Activated CD8-positive, alpha-beta memory T cell treated with anti-CD3 and anti-CD28 coated beads, Interleukin-2, amount 10 ng/mL, durations not matched to agents 7 days and 5 days (primary cell): ENCODE data around the gene PP2D1. TPM values are rescaled to one million over a fixed set of nuclear protein-coding genes. Genes with fewer than 3 reads are reported as not detected.

ENCODE experiments used
- ATAC-seq: fragments of 150-1000 bp; cut with Tn5 transposase; one replicate; pipeline ENCODE4 v1.10.0; 2021; ENCODE audit warnings: moderate library complexity
- CTCF ChIA-PET: fragments of 350-600 bp; sonication (Branson Sonifier 250); formaldehyde crosslinking; loops from one replicate; lab custom pipeline; 2021; ENCODE audit warnings: antibody characterized with exemption; lab: Charles Lee
- DNase-seq: peaks from one replicate; pipeline ENCODE4 v3.0.0-alpha.2; 2020
- H3K27ac Mint-ChIP-seq: one replicate; pipeline ENCODE4 v1.8.0; 2021; ENCODE audit warnings: mild to moderate bottlenecking, mixed read lengths
- H3K27me3 Mint-ChIP-seq: one replicate; pipeline ENCODE4 v1.8.0; 2021; ENCODE audit warnings: mixed read lengths
- H3K36me3 Mint-ChIP-seq: one replicate; pipeline ENCODE4 v1.8.0; 2021; ENCODE audit warnings: mild to moderate bottlenecking, mixed read lengths
- H3K4me1 Mint-ChIP-seq: one replicate; pipeline ENCODE4 v1.8.0; 2021; ENCODE audit warnings: mixed read lengths
- H3K4me3 Mint-ChIP-seq: one replicate; pipeline ENCODE4 v1.8.0; 2021; ENCODE audit warnings: mild to moderate bottlenecking, moderate library complexity, mixed read lengths
- H3K9me3 Mint-ChIP-seq: one replicate; pipeline ENCODE4 v1.8.0; 2022; ENCODE audit warnings: low read depth, mixed read lengths
- total RNA-seq, 2 experiments: library from RNA; stranded (reverse); gene quantifications; one replicate each; pipeline ENCODE4 v1.2.3, GENCODE V29; 2021

The PP2D1 gene, protein sequence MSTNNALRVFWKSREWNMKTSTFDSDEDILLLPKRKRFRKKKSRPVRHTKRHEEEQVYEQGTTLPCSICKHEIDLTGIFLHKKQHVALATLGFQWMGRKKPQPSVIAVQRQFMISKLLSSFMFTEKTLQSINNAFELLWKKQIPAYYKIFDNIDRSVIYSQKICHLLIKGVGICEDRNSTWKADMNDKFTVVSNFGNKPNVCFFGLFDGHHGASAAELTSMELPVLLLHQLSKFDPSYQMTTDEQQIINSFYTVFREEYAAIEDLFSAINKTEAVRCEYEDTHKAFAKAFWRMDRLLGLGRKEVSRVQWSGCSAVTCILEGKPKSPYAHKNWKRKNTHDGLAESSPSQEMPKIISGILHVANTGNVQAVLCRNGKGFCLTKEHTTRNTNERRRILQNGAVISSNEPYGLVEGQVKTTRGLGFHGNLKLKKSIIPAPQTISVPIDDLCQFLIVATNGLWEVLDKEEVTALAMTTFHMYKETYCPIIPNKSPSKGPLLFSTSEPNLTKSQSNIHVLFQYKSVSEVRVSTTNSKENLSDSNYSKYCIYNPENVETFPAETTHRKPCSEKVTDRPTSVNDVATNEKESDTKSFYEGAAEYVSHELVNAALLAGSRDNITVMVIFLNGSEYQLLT
- not detected for total RNA-seq

DNA sequence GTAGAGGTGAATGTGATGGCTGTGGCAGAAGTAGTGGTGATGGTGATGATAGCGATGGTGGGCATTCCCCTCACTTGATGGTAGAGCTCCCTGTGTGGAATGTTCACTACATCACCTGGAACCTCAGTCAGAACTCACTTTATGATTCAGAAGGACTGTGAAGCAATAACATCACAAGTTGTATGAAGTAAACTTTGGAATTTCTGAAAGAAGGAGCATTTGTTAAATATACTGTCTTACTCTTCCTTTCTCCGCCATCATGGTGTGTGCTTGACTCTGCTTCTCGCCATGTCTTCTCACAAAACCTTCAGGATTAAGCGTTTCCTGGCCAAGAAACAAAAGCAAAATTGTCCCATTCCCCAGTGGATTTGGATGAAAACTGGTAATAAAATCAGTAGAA is at the start of gene PP2D1:
TSS of gene PP2D1 (minus strand) at position 101 of the 400 bp plus-strand sequence. CDS start 192 bp downstream, outside the sequence.
- Mint-ChIP-seq H3K27ac (no peak within 1 kb of the TSS), H3K27me3 (no peaks in the 10 kb centered on the region), H3K4me1 (no peaks in the 10 kb centered on the region), H3K4me3 (no peak within 1 kb of the TSS), H3K9me3 (no peaks in the 10 kb centered on the region), H3K36me3 (no peaks in the 10 kb centered on the region)
- ATAC-seq (no peak), DNase-seq (no peak)
- CTCF ChIA-PET = no interaction called here

- Mint-ChIP-seq H3K9me3 (no peaks in the 10 kb centered on the region), H3K4me3 (peak overlapping the region; percentile 63), H3K4me1 (peaks cover 50% of the 10 kb centered on the region), H3K36me3 (peaks cover 24% of the 10 kb centered on the region), H3K27me3 (no peaks in the 10 kb centered on the region), H3K27ac (peak overlapping the region; percentile 77)
- peak; percentile 60 for ATAC-seq
- CTCF ChIA-PET = no interaction called here
- peak; percentile 54 for DNase-seq
These were observed 49.1 kb upstream of the PP2D1 start for GRCh38 chr3:20060974-20061685.

GRCh38 chr3:20059929-20060328 is 47.9 kb upstream of the PP2D1 start:
- ATAC-seq (no peak), DNase-seq (no peak)
- Mint-ChIP-seq H3K9me3 (no peaks in the 10 kb centered on the region), H3K27ac (peak overlapping the region; percentile 42), H3K4me1 (peaks cover 43% of the 10 kb centered on the region), H3K36me3 (peaks cover 22% of the 10 kb centered on the region), H3K27me3 (no peaks in the 10 kb centered on the region), H3K4me3 (no peak overlapping the region)
- CTCF ChIA-PET = interaction anchor here (0.6 kb wide), 1 partner anchor 120 kb away, joined by 3 read pairs; no protein-coding TSS in a partner anchor

- DNase-seq = no peak
- Mint-ChIP-seq H3K4me1 (peaks cover 35% of the 10 kb centered on the region), H3K27ac (no peak overlapping the region), H3K9me3 (no peaks in the 10 kb centered on the region), H3K27me3 (no peaks in the 10 kb centered on the region), H3K36me3 (peaks cover 23% of the 10 kb centered on the region), H3K4me3 (no peak overlapping the region)
- CTCF ChIA-PET = interaction anchor here (0.5 to 1.8 kb wide), 3 partner anchors 14 to 27 kb away, joined by 3 to 4 read pairs (median 4); no protein-coding TSS in a partner anchor
- ATAC-seq = no peak
These were observed 45.6 kb upstream of the PP2D1 start for GRCh38 chr3:20057612-20058180.

DNA sequence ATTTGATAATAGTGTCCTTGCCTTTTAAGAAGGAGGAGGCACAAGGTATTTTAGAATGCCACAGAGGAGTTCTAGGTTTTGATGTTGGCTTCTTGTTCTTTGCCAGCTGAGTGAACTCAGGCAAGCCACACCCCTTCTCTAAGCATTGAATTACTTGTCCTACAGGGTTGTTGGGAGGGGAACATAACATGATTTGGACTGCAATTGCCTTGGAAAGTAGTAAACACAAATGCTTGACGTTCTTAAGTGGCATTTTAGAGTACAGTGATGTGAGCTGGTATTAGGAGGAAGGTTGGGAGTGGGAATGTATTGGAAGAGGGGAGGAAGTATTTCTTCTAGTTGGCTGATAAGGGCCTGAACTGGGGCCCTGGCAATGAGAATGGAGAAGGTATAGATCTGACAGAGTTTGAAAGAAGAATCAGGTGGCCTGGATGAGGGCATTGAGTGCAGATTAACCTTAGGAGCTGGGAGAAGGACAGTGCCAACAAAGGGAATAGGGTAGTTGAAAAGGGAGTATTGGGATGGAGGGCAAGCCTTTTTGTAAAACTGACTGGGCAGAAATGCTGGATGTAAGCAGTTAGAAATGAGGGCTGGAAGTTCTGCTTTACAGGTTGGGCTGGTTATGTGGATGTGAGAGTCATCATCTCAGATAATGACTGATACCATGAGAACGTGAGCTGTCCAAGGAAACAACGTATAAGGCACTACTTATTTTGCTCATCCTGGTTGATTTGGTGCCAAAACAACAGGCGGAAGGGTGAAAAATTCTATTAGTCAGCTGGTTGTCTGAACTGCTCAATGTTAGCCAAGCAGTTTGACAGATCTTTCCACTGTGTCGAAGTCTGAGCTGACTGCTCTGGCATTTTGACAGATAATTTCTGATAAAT is 44.9 kb upstream of the PP2D1 start:
- CTCF ChIA-PET = interaction anchor here (0.5 to 1.8 kb wide), 4 partner anchors 13 to 28 kb away, joined by 3 to 4 read pairs (median 4); no protein-coding TSS in a partner anchor
- H3K4me1 Mint-ChIP-seq = peaks cover 36% of the 10 kb centered on the region
- peaks cover 26% of the 10 kb centered on the region for H3K36me3 Mint-ChIP-seq
- no peaks in the 10 kb centered on the region for H3K9me3 Mint-ChIP-seq
- no peak overlapping the region for H3K27ac Mint-ChIP-seq
- ATAC-seq = peak; percentile 48
- peak; percentile 61 for DNase-seq
- H3K4me3 Mint-ChIP-seq = no peak overlapping the region
- no peaks in the 10 kb centered on the region for H3K27me3 Mint-ChIP-seq

GRCh38 chr3:20055842-20056241 is 43.8 kb upstream of the PP2D1 start:
- H3K4me1 Mint-ChIP-seq = peaks cover 38% of the 10 kb centered on the region
- no peak overlapping the region for H3K27ac Mint-ChIP-seq
- DNase-seq (no peak), ATAC-seq (no peak)
- peaks cover 25% of the 10 kb centered on the region for H3K36me3 Mint-ChIP-seq
- H3K4me3 Mint-ChIP-seq = no peak overlapping the region
- no peaks in the 10 kb centered on the region for H3K27me3 Mint-ChIP-seq
- H3K9me3 Mint-ChIP-seq = no peaks in the 10 kb centered on the region
- CTCF ChIA-PET = interaction anchor here (1.3 to 1.6 kb wide), 2 partner anchors 14 to 49 kb away, joined by 4 read pairs; no protein-coding TSS in a partner anchor

DNA sequence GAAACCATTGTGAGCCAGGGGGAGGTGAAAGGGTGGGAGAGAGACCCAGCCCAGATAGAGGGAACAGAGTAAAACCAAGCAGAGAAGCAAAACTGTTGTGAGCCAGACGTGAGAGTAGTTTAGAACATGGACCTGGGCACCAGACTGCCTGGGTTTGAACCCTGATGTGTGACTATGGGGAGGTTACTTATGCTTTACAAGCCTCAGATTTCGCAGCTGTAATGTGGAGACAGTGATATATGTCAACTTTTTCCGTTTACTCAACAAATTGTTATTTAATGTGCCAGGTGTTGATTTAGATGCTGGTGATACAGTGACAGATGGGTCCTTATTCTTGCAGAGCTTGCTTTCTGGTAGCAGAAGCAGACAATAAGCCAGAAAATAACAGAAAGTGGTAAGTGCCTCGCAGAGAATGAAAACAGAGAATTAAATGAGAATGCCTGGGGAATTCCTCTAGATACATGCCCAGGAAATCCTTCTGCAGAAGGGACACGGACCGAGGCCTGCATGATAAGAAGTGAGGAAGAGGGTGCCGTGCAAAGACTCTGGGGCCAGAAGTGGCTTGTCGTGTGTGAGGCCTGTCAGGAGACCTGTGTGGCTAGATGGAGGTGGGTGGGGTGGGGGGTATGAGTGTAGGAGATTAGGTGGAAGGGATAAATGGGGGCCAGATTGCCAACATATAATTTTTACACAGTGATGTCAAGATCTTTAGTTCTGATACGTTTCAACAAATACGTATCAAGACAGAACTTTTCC is 43.1 kb upstream of the PP2D1 start:
- Mint-ChIP-seq H3K27me3 (no peaks in the 10 kb centered on the region), H3K27ac (no peak overlapping the region), H3K4me1 (peaks cover 35% of the 10 kb centered on the region), H3K9me3 (no peaks in the 10 kb centered on the region), H3K36me3 (peaks cover 26% of the 10 kb centered on the region), H3K4me3 (no peak overlapping the region)
- ATAC-seq = no peak
- CTCF ChIA-PET = interaction anchor here (0.9 to 1.8 kb wide), 5 partner anchors 12 to 50 kb away, joined by 3 to 5 read pairs (median 4); partner anchors contain the start of gene KAT2B
- peak; percentile 62 for DNase-seq

DNA sequence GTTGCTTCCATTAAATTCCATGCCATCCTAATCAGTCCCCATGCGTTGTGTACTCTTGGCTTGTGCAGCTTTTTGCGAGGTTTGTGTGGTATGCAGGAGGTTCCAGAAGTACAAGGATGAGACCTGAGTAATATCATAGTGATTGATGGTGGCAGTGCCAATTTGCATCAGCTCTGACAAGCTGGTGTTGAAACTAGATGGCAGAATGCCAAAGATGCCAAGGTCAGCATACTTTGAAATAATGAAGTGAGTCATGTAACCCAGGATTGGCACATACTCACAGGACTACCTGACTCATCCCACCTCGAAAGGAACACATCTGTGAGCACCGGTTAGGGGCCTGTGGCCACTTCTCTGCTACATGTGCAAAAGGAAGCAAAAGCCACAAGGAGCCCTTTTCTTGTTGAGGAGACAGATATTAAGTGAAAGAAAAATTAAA is 42.5 kb upstream of the PP2D1 start:
- Mint-ChIP-seq H3K27me3 (no peaks in the 10 kb centered on the region), H3K27ac (no peak overlapping the region), H3K9me3 (no peaks in the 10 kb centered on the region), H3K36me3 (peaks cover 22% of the 10 kb centered on the region), H3K4me1 (peaks cover 33% of the 10 kb centered on the region), H3K4me3 (no peak overlapping the region)
- DNase-seq (peak; percentile 92), ATAC-seq (peak; percentile 89)
- CTCF ChIA-PET = interaction anchor here (0.5 to 1.8 kb wide), 4 partner anchors 11 to 130 kb away, joined by 3 to 5 read pairs (median 4); partner anchors contain the start of gene KAT2B

- no peak for ATAC-seq
- peaks cover 42% of the 10 kb centered on the region for H3K4me1 Mint-ChIP-seq
- CTCF ChIA-PET = interaction anchor here (1.6 to 3.6 kb wide), 2 partner anchors 9 to 12 kb away, joined by 4 to 15 read pairs; partner anchors contain the start of gene KAT2B
- H3K9me3 Mint-ChIP-seq = no peaks in the 10 kb centered on the region
- H3K36me3 Mint-ChIP-seq = peaks cover 27% of the 10 kb centered on the region
- H3K4me3 Mint-ChIP-seq = no peak overlapping the region
- no peak overlapping the region for H3K27ac Mint-ChIP-seq
- no peaks in the 10 kb centered on the region for H3K27me3 Mint-ChIP-seq
- no peak for DNase-seq
These were observed 40.8 kb upstream of the PP2D1 start for GRCh38 chr3:20052851-20053250.

GRCh38 chr3:20051123-20051806 is 39.2 kb upstream of the PP2D1 start:
- peaks cover 55% of the 10 kb centered on the region for H3K4me1 Mint-ChIP-seq
- no peaks in the 10 kb centered on the region for H3K9me3 Mint-ChIP-seq
- CTCF ChIA-PET = interaction anchor here (0.9 to 3.6 kb wide), 4 partner anchors 8 to 56 kb away, joined by 3 to 15 read pairs (median 4); partner anchors contain the start of gene KAT2B
- peaks cover 34% of the 10 kb centered on the region for H3K36me3 Mint-ChIP-seq
- DNase-seq (no peak), ATAC-seq (no peak)
- H3K27me3 Mint-ChIP-seq = no peaks in the 10 kb centered on the region
- no peak overlapping the region for H3K4me3 Mint-ChIP-seq
- H3K27ac Mint-ChIP-seq = no peak overlapping the region
